Tibial nerve (tissue), 3 donors: ENCODE results near the gene ACSM5.
"Not testable (repeated sequence)": the region's sequence is repeated elsewhere in the genome, so short reads cannot be mapped to it uniquely, and the experiment has no call there.

ENCODE experiments used
- CTCF ChIP-seq, 5 experiments: fragments of 200-600 bp in 3 of 5; fragments of 450-650 bp in 2 of 5; sonication (generic) in 3 of 5; IDR thresholded peaks; one replicate each; pipeline ENCODE4 v1.5.1; 2016 to 2019; ENCODE audit warnings: antibody characterized with exemption in 5 of 5, mild to moderate bottlenecking in 3 of 5, moderate library complexity in 2 of 5
- POLR2A ChIP-seq, 2 donors: fragments of 450-650 bp; IDR thresholded peaks; one replicate each; pipeline ENCODE4 v1.6.1; 2017; ENCODE audit warnings: antibody characterized with exemption in 2 of 2, mild to moderate bottlenecking in 2 of 2, moderate library complexity in 2 of 2

- TF ChIP-seq CTCF, POLR2A (IDR thresholded peaks at IDR 0.05): not testable (repeated sequence)
These were observed 49.9 kb downstream of the ACSM5 start for GRCh38 chr16:20459227-20459626.
